Thyroid gland (tissue), 4 donors: ENCODE measurements around the gene ANP32A.

Source experiments
- CTCF ChIP-seq, 6 experiments: fragments of 200-600 bp in 3 of 6; fragments of 450-650 bp in 3 of 6; sonication (generic) in 3 of 6; IDR thresholded peaks; one replicate each; pipeline ENCODE4 v1.5.1; 2016 to 2019; ENCODE audit warnings: antibody characterized with exemption in 6 of 6, mild to moderate bottlenecking in 2 of 6, inconsistent platforms in 1 of 6, moderate library complexity in 1 of 6
- POLR2A ChIP-seq, 2 donors: fragments of 450-650 bp; IDR thresholded peaks; one replicate each; pipeline ENCODE4 v1.6.1; 2017; ENCODE audit warnings: antibody characterized with exemption in 2 of 2, mild to moderate bottlenecking in 2 of 2, moderate library complexity in 1 of 2

- TF ChIP-seq POLR2A (IDR thresholded peaks at IDR 0.05) = no peak
- no peak for TF ChIP-seq CTCF (IDR thresholded peaks at IDR 0.05)
Observed at GRCh38 chr15:68782589-68783161, 38.0 kb downstream of the ANP32A start.
